NCI-H226 (cell line): ENCODE results near the gene FUCA1.
"Not testable (repeated sequence)": the region's sequence is repeated elsewhere in the genome, so short reads cannot be mapped to it uniquely, and the experiment has no call there.

Source experiments
- DNase-seq: peaks from one replicate; pipeline ENCODE4 v3.0.0-alpha.2; 2015

Gene FUCA1

GRCh38 chr1:23867895-23868556 lies at the start of gene FUCA1:
TSS of gene FUCA1 (minus strand) at chr1:23868290. CDS start at chr1:23868286, 4 bp downstream.
- peak; percentile 87 for DNase-seq

- peak; percentile 49 for DNase-seq
Measured at GRCh38 chr1:23916209-23917131, 48.4 kb upstream of the FUCA1 start.

- DNase-seq = no peak
Measured at GRCh38 chr1:23915466-23915865, 47.4 kb upstream of the FUCA1 start.

GRCh38 chr1:23914921-23915320 lies 46.8 kb upstream of the FUCA1 start:
- DNase-seq = no peak

- DNase-seq = no peak
Measured at GRCh38 chr1:23913212-23913880, 45.3 kb upstream of the FUCA1 start, which contains the start of gene CNR2. TSS of gene CNR2 (minus strand) at chr1:23913362. CDS start at chr1:23875617, 37,745 bp downstream.

GRCh38 chr1:23911921-23912320 lies 43.8 kb upstream of the FUCA1 start:
- no peak for DNase-seq

GRCh38 chr1:23910553-23911246 lies 42.6 kb upstream of the FUCA1 start:
- no peak for DNase-seq

GRCh38 chr1:23910144-23910543 lies 42.1 kb upstream of the FUCA1 start:
- DNase-seq = no peak

- DNase-seq = no peak
Measured at GRCh38 chr1:23909412-23909811, 41.3 kb upstream of the FUCA1 start.

GRCh38 chr1:23908453-23909341 lies 40.6 kb upstream of the FUCA1 start:
- DNase-seq = no peak

GRCh38 chr1:23906731-23907130 lies 38.6 kb upstream of the FUCA1 start:
- no peak for DNase-seq

GRCh38 chr1:23905461-23906025 lies 37.5 kb upstream of the FUCA1 start:
- no peak for DNase-seq

GRCh38 chr1:23904748-23905357 lies 36.8 kb upstream of the FUCA1 start:
- DNase-seq = no peak

- no peak for DNase-seq
Measured at GRCh38 chr1:23903754-23904153, 35.7 kb upstream of the FUCA1 start.

GRCh38 chr1:23902321-23903278 lies 34.5 kb upstream of the FUCA1 start:
- DNase-seq = no peak

- not testable (repeated sequence) for DNase-seq
Measured at GRCh38 chr1:23900017-23900416, 31.9 kb upstream of the FUCA1 start.

GRCh38 chr1:23899070-23899469 lies 31.0 kb upstream of the FUCA1 start:
- no peak for DNase-seq

GRCh38 chr1:23897083-23897482 lies 29.0 kb upstream of the FUCA1 start:
- no peak for DNase-seq

GRCh38 chr1:23896491-23896890 lies 28.4 kb upstream of the FUCA1 start:
- DNase-seq = no peak

GRCh38 chr1:23895993-23896392 lies 27.9 kb upstream of the FUCA1 start:
- no peak for DNase-seq
